A673 (cell line): ENCODE measurements around the gene KANK4.

Source experiments
- CTCF ChIP-seq: fragments of 300-800, 200-600 bp; sonication (generic); conservative IDR thresholded peaks from 2 replicates; pipeline ENCODE4 v1.5.1; 2017; ENCODE audit warnings: low read depth, mild to moderate bottlenecking, antibody characterized with exemption, low read length, moderate library complexity, mixed read lengths
- EZH2 ChIP-seq: fragments of 200-600 bp; sonication (generic); IDR thresholded peaks from 2 replicates; pipeline ENCODE4 v1.6.1; 2017; ENCODE audit warnings: borderline replicate concordance, low read depth, mild to moderate bottlenecking, mixed read lengths, antibody characterized with exemption, low read length; ENCODE audit not compliant: poor library complexity, severe bottlenecking

- TF ChIP-seq CTCF (no peak), EZH2 (no peak)
Measured at GRCh38 chr1:62280150-62280549, 39.1 kb downstream of the KANK4 start.
